ENCODE measurements around the gene EEFSEC. TPM values are rescaled to one million over a fixed set of nuclear protein-coding genes. Genes with fewer than 3 reads are reported as not detected.

Gene EEFSEC
- total RNA-seq, 1 donor from 2014 or later, result 1.6 TPM

GRCh38 chr3:128366652-128367051 is 213.4 kb downstream of the EEFSEC start:
- peak in 1 of 2 donors; percentile 22 for DNase-seq (ENCODE audit: low read depth in 2 of 2)

- DNase-seq (ENCODE audit: low read depth in 2 of 2), result no peak
These were observed 213.9 kb downstream of the EEFSEC start for GRCh38 chr3:128367221-128367620.

- DNase-seq (ENCODE audit: low read depth in 2 of 2), result no peak
These were observed 214.5 kb downstream of the EEFSEC start for GRCh38 chr3:128367761-128368160.

GRCh38 chr3:128368626-128369025 is 215.3 kb downstream of the EEFSEC start:
- no peak for DNase-seq (ENCODE audit: low read depth in 2 of 2)

- DNase-seq (ENCODE audit: low read depth in 2 of 2), result peak in 1 of 2 donors; percentile 76
These were observed 215.9 kb downstream of the EEFSEC start for GRCh38 chr3:128369121-128369703.

- DNase-seq (ENCODE audit: low read depth in 2 of 2), result no peak
These were observed 216.8 kb downstream of the EEFSEC start for GRCh38 chr3:128369881-128370642.

- DNase-seq (ENCODE audit: low read depth in 2 of 2), result no peak
These were observed 219.0 kb downstream of the EEFSEC start for GRCh38 chr3:128372281-128372680.

GRCh38 chr3:128372707-128373533 is 219.6 kb downstream of the EEFSEC start:
- DNase-seq (ENCODE audit: low read depth in 2 of 2), result no peak

GRCh38 chr3:128374746-128375445 is 221.6 kb downstream of the EEFSEC start:
- no peak for DNase-seq (ENCODE audit: low read depth in 2 of 2)

GRCh38 chr3:128376516-128376915 is 223.2 kb downstream of the EEFSEC start:
- no peak for DNase-seq (ENCODE audit: low read depth in 2 of 2)

- peak in 1 of 2 donors; percentile 13 for DNase-seq (ENCODE audit: low read depth in 2 of 2)
These were observed 225.5 kb downstream of the EEFSEC start for GRCh38 chr3:128378631-128379347.

- DNase-seq (ENCODE audit: low read depth in 2 of 2), result no peak
These were observed 226.3 kb downstream of the EEFSEC start for GRCh38 chr3:128379367-128380160.

- no peak for DNase-seq (ENCODE audit: low read depth in 2 of 2)
These were observed 227.0 kb downstream of the EEFSEC start for GRCh38 chr3:128380295-128380694.

- no peak for DNase-seq (ENCODE audit: low read depth in 2 of 2)
These were observed 227.4 kb downstream of the EEFSEC start for GRCh38 chr3:128380719-128381118.

GRCh38 chr3:128381609-128382008 is 228.3 kb downstream of the EEFSEC start:
- no peak for DNase-seq (ENCODE audit: low read depth in 2 of 2)

- DNase-seq (ENCODE audit: low read depth in 2 of 2), result peak in 1 of 2 donors; percentile 36
These were observed 229.0 kb downstream of the EEFSEC start for GRCh38 chr3:128382221-128382807.

- peak; percentile 49 to 73 for DNase-seq (ENCODE audit: low read depth in 2 of 2)
These were observed 230.3 kb downstream of the EEFSEC start for GRCh38 chr3:128383316-128384235.

GRCh38 chr3:128385080-128385832 is 232.0 kb downstream of the EEFSEC start:
- DNase-seq (ENCODE audit: low read depth in 2 of 2), result peak in 1 of 2 donors; percentile 11
